PC-9 (cell line): ENCODE measurements around the gene NRROS. TPM values are rescaled to one million over a fixed set of nuclear protein-coding genes. Genes with fewer than 3 reads are reported as not detected.

ENCODE experiments used
- BruUV-seq: library from RNA; stranded (reverse); fragments of 400-500 nt; replicated peaks from 2 replicates; lab custom pipeline; 2021; lab: Mats Ljungman, UMichigan
- CTCF ChIA-PET: fragments of 300-600 bp; sonication (Branson Sonifier 250); formaldehyde crosslinking; loops from one replicate; lab custom pipeline; 2022; ENCODE audit warnings: antibody characterized with exemption; lab: Charles Lee
- POLR2A ChIA-PET: fragments of 300-600 bp; sonication (Branson Sonifier 250); formaldehyde crosslinking; loops from one replicate; lab custom pipeline; 2022; ENCODE audit warnings: antibody characterized with exemption; ENCODE audit not compliant: unreplicated experiment; lab: Charles Lee
- DNase-seq, 2 experiments: peaks; one replicate each; pipeline versions ENCODE4 v3.0.0 to v3.0.0-alpha.2; 2015 to 2022; ENCODE audit warnings: mixed read lengths in 1 of 2
- H2AFZ ChIP-seq: fragments of 200-600 bp; sonication (generic); 2 replicates; pipeline ENCODE4 v1.8.1; 2017; ENCODE audit warnings: antibody characterized with exemption
- H3F3A ChIP-seq: fragments of 200-600 bp; sonication (generic); 2 replicates; pipeline ENCODE4 v1.8.1; 2017; ENCODE audit warnings: antibody characterized with exemption, mild to moderate bottlenecking, low read depth; ENCODE audit not compliant: insufficient read depth
- H3K27ac ChIP-seq: fragments of 200-600 bp; sonication (generic); 2 replicates; pipeline ENCODE4 v1.6.1; 2016; ENCODE audit warnings: mixed run types
- H3K27me3 ChIP-seq: fragments of 200-600 bp; sonication (generic); 2 replicates; pipeline ENCODE4 v1.6.1; 2016; ENCODE audit warnings: low read depth, mixed run types; ENCODE audit not compliant: insufficient read depth
- H3K36me3 ChIP-seq: fragments of 200-600 bp; sonication (generic); 2 replicates; pipeline ENCODE4 v1.6.1; 2016; ENCODE audit warnings: low read depth, mixed run types
- H3K4me1 ChIP-seq: fragments of 200-600 bp; sonication (generic); replicated peaks from 2 replicates; pipeline ENCODE4 v1.6.1; 2016; ENCODE audit warnings: mixed run types; ENCODE audit not compliant: insufficient read depth
- H3K4me2 ChIP-seq: fragments of 200-600 bp; sonication (generic); 2 replicates; pipeline ENCODE4 v1.6.1; 2017; ENCODE audit warnings: mixed run types
- H3K4me3 ChIP-seq: fragments of 200-600 bp; sonication (generic); 2 replicates; pipeline ENCODE4 v1.6.1; 2016; ENCODE audit warnings: mixed run types
- H3K79me2 ChIP-seq: fragments of 200-600 bp; sonication (generic); 2 replicates; pipeline ENCODE4 v1.6.1; 2017; ENCODE audit warnings: low read depth, mixed run types
- H3K9me2 ChIP-seq: fragments of 200-600 bp; sonication (generic); 2 replicates; pipeline ENCODE4 v1.8.1; 2017; ENCODE audit warnings: mild to moderate bottlenecking; ENCODE audit not compliant: insufficient read depth
- H3K9me3 ChIP-seq: fragments of 200-600 bp; sonication (generic); 2 replicates; pipeline ENCODE4 v1.8.1; 2016; ENCODE audit warnings: low read depth; ENCODE audit not compliant: insufficient read depth
- H4K20me1 ChIP-seq: fragments of 200-600 bp; sonication (generic); 2 replicates; pipeline ENCODE4 v1.8.1; 2017; ENCODE audit not compliant: insufficient read depth
- EZH2 ChIP-seq: fragments of 200-600 bp; sonication (generic); IDR thresholded peaks from 2 replicates; pipeline ENCODE4 v1.8.0; 2017; ENCODE audit warnings: antibody characterized with exemption, low read depth
- intact Hi-C: fragments of 100-400 bp; cut with micrococcal nuclease; formaldehyde crosslinking; loops from one replicate; pipeline ENCODE4 v1.10.0; 2022; ENCODE audit not compliant: unreplicated experiment
- total RNA-seq: library from RNA; stranded (reverse); gene quantifications from 2 replicates; pipeline ENCODE4 v1.2.3, GENCODE V29; 2021
- TF ChIP-seq, protein P1 (sequence below): fragments of 200-600 bp; sonication (generic); conservative IDR thresholded peaks from 2 replicates; pipeline ENCODE4 v1.6.1; 2017; ENCODE audit warnings: mixed run types, antibody characterized with exemption, mild to moderate bottlenecking, moderate library complexity

The NRROS gene
- total RNA-seq, 1 experiment from 2014 or later = 2.2 TPM

DNA sequence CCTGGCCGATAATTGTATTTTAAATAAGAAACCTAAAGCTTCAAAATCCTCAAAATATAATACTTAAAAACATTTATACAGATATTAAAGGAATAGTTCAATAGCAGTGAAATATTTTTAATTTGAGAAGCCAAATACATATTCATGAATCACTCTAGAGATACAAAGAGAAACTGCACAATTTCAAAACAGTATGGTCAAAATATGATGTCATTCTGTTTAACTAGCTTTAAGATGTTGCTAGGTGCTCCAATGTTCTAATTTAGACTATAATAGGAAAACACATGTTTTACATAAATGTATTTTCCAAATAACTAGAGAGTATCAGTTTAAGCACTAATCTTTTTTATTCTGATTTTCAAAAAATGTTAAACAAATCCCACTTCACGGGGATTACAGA, 10.3 kb upstream of the NRROS start:
- H3K27me3 ChIP-seq = no peaks in the 10 kb centered on the region
- H2AFZ ChIP-seq = no peak overlapping the region
- no TSS peak for BruUV-seq
- no peak overlapping the region for H3K4me2 ChIP-seq
- peaks cover 29% of the 10 kb centered on the region for H3F3A ChIP-seq
- intact Hi-C loops = no loop called here
- H3K4me1 ChIP-seq = peaks cover 15% of the 10 kb centered on the region
- no peak overlapping the region for H3K27ac ChIP-seq
- H3K79me2 ChIP-seq = no peaks in the 10 kb centered on the region
- no peaks in the 10 kb centered on the region for H3K9me2 ChIP-seq
- no peaks in the 10 kb centered on the region for H3K36me3 ChIP-seq
- no peak for DNase-seq
- ChIA-PET POLR2A (no interaction called here), CTCF (interaction anchor here (1.2 kb wide), 1 partner anchor 19 kb away, joined by 3 read pairs; no protein-coding TSS in a partner anchor)
- no peak overlapping the region for H3K4me3 ChIP-seq
- no peaks in the 10 kb centered on the region for H4K20me1 ChIP-seq
- no peaks in the 10 kb centered on the region for H3K9me3 ChIP-seq
- no peak for TF ChIP-seq EZH2
- TF ChIP-seq, protein P1, sequence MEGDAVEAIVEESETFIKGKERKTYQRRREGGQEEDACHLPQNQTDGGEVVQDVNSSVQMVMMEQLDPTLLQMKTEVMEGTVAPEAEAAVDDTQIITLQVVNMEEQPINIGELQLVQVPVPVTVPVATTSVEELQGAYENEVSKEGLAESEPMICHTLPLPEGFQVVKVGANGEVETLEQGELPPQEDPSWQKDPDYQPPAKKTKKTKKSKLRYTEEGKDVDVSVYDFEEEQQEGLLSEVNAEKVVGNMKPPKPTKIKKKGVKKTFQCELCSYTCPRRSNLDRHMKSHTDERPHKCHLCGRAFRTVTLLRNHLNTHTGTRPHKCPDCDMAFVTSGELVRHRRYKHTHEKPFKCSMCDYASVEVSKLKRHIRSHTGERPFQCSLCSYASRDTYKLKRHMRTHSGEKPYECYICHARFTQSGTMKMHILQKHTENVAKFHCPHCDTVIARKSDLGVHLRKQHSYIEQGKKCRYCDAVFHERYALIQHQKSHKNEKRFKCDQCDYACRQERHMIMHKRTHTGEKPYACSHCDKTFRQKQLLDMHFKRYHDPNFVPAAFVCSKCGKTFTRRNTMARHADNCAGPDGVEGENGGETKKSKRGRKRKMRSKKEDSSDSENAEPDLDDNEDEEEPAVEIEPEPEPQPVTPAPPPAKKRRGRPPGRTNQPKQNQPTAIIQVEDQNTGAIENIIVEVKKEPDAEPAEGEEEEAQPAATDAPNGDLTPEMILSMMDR = no peak

DNA sequence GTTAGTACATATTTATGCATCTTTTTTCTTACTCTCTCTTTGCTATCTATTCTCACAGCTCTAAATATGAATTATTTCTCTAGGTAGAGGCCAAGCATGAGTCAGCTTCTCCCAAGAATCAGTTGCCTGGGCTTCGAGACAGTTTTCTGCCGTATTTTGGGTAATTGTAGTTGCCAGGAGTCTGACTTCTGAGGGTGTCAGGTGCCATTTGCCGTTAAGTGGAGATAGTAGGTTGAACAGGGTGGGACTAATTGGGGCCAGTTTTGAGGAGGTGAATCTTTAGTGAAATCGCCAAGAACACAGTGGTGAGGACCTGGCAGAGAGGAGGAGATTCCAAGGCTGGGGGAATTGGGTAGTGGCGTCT, 7.8 kb upstream of the NRROS start:
- Histone ChIP-seq H3K27ac (peak overlapping the region; percentile 66), H3F3A (peaks cover 29% of the 10 kb centered on the region), H3K9me2 (no peaks in the 10 kb centered on the region), H4K20me1 (no peaks in the 10 kb centered on the region), H3K9me3 (no peaks in the 10 kb centered on the region), H3K27me3 (no peaks in the 10 kb centered on the region), H3K36me3 (no peaks in the 10 kb centered on the region), H3K4me1 (peaks cover 15% of the 10 kb centered on the region), H3K4me3 (peak overlapping the region; percentile 66), H3K79me2 (no peaks in the 10 kb centered on the region), H3K4me2 (peak overlapping the region; percentile 99), H2AFZ (peak overlapping the region; percentile 97)
- POLR2A ChIA-PET = interaction anchor here (0.6 to 0.7 kb wide), 7 partner anchors 19 to 852 kb away, joined by 3 to 7 read pairs (median 4); partner anchors contain the start of genes FBXO45 and WDR53
- intact Hi-C loops = no loop called here
- DNase-seq = no peak
- BruUV-seq = TSS peak; percentile 89
- TF ChIP-seq, protein P1 = no peak
- no peak for TF ChIP-seq EZH2
- CTCF ChIA-PET = interaction anchor here (0.8 to 1.4 kb wide), 4 partner anchors 19 to 108 kb away, joined by 3 to 4 read pairs (median 3); no protein-coding TSS in a partner anchor

DNA sequence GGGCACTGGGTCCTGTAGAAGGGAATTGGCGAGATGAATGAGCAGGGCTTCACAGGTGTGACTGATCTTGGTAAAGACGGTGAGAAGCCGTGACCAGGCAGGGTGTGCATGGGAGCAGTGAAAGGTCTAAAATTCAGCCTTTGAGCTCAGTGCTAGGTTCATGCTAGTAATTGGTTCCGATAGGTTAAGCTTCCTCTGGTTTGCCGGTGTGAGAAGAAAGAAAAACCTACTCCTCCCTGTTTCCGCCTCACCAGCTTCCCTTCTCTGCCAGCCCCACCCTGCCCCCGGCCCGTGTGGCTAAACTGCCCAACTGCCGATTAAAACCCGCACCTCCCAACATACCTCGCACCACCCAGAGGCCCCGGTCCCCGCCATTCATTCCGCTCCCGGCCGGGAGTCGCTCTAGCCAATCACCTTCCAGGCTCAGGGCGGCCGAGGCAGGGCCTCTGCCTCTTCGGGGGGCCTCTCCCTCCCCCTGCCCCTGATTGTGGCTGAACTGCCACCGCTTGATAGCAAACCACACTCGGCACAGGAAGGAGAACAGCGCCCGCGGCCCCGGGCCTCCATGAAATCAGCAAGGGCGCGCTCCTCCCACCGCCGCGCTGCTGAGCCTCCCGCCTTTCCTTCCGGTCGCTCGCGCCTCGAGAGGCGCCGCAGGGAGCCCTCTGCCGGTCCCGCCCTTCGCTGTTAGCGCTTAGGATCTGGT, 7.3 kb upstream of the NRROS start:
- H3K9me3 ChIP-seq = no peaks in the 10 kb centered on the region
- DNase-seq = peak; percentile 75 to 90
- H3K9me2 ChIP-seq = no peaks in the 10 kb centered on the region
- H3K79me2 ChIP-seq = no peaks in the 10 kb centered on the region
- H3K36me3 ChIP-seq = no peaks in the 10 kb centered on the region
- peak overlapping the region; percentile 66 for H3K27ac ChIP-seq
- H3K27me3 ChIP-seq = no peaks in the 10 kb centered on the region
- H3K4me3 ChIP-seq = peak overlapping the region; percentile 66
- no peaks in the 10 kb centered on the region for H4K20me1 ChIP-seq
- BruUV-seq = no TSS peak
- TF ChIP-seq, protein P1 = peak; percentile 47
- TF ChIP-seq EZH2 = no peak
- peak overlapping the region; percentile 99 for H3K4me2 ChIP-seq
- ChIA-PET POLR2A (interaction anchor here (0.5 to 0.7 kb wide), 10 partner anchors 19 to 1097 kb away, joined by 3 to 7 read pairs (median 4); partner anchors contain the start of genes FBXO45 and WDR53), CTCF (interaction anchor here (0.5 to 1.4 kb wide), 5 partner anchors 19 to 108 kb away, joined by 3 to 4 read pairs (median 3); no protein-coding TSS in a partner anchor)
- intact Hi-C loops = no loop called here
- peaks cover 24% of the 10 kb centered on the region for H3F3A ChIP-seq
- H2AFZ ChIP-seq = peak overlapping the region; percentile 97
- H3K4me1 ChIP-seq = peaks cover 15% of the 10 kb centered on the region
